ENCODE results near the gene MYO5B. TPM values are rescaled to one million over a fixed set of nuclear protein-coding genes. Genes with fewer than 3 reads are reported as not detected.
"Not testable (repeated sequence)": the region's sequence is repeated elsewhere in the genome, so short reads cannot be mapped to it uniquely, and the experiment has no call there.

MYO5B gene
- total RNA-seq, result 0.98 TPM
- polyA plus RNA-seq (ENCODE audit: insufficient read depth in 1 of 8, insufficient read length in 8 of 8, low replicate concordance in 1 of 8), result 1 to 10 TPM in 7 of 8 donors, under 1 TPM in 1; 0.83 to 3.3 (median 1.4) TPM
- long read RNA-seq, donor 1, result 0 reads
- long read RNA-seq, donor 2, result 0 reads
- long read RNA-seq, donor 3, result 0 reads
- long read RNA-seq, donor 4, result 0 reads
- long read RNA-seq, donor 5, result 0 reads
- long read RNA-seq, donor 6, result 0 reads
- long read RNA-seq, donor 7, result 0 reads
- long read RNA-seq, donor 8, partial matches to known transcripts, result 0 of 1 reads
- long read RNA-seq, donor 8, other reads (novel, unspliced or antisense), result 0 of 1 reads
- long read RNA-seq, donor 9, result 0 reads
- long read RNA-seq, donor 10, result 0 reads
- long read RNA-seq, donor 11, result 0 reads

- H3K4me3 ChIP-seq (ENCODE audit: low read length), result no peak within 1 kb of the TSS
- H3K27ac ChIP-seq (ENCODE audit: low read length), result no peak within 1 kb of the TSS
- no peaks in the 10 kb centered on the region for H3K36me3 ChIP-seq (ENCODE audit: control insufficient read depth, insufficient read depth, low read length)
- no peaks in the 10 kb centered on the region for H3K9me3 ChIP-seq (replicated peaks; ENCODE audit: control insufficient read depth, low read depth, low read length)
- peak; percentile 25 for DNase-seq
- H3K4me1 ChIP-seq (ENCODE audit: control insufficient read depth, insufficient read depth, low read length), result peaks cover 15% of the 10 kb centered on the region
- H3K27me3 ChIP-seq (ENCODE audit: control insufficient read depth, insufficient read depth, low read length), result peaks cover 58% of the 10 kb centered on the region
- under 1% methylated on average over 104 of the region's 115 CpGs for WGBS (ENCODE audit: insufficient coverage)
Measured at GRCh38 chr18:50194631-50195532, at the start of gene MYO5B. MYO5B (minus strand) TSS chr18:50195147; CDS start chr18:50194793, 354 bp downstream.

DNA sequence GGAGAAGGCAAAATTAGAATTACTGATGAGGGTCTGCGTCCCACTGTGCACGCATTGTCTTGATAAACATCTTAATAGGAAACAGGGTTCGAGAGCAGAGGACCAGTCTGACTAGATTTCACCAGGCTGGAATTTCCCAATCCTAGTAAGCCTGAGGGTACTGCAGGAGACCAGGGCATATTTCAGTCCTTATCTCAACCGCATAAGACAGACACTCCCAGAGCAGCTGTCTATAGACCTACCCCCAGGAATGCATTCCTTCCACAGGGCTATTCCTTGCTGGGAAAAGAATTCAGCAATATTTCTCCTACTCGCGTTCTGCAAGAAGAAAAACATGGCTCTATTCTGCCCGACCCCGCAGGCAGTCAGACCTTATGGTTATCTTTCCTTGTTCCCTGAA, 46.8 kb upstream of the MYO5B start:
- H3K27me3 ChIP-seq (ENCODE audit: control insufficient read depth, insufficient read depth, low read length), result not testable (repeated sequence)
- 71% methylated on average over 6 of the region's 8 CpGs for WGBS (ENCODE audit: insufficient coverage)

GRCh38 chr18:50240080-50240563, 45.2 kb upstream of the MYO5B start:
- no peaks in the 10 kb centered on the region for H3K36me3 ChIP-seq (ENCODE audit: control insufficient read depth, insufficient read depth, low read length)
- no peak overlapping the region for H3K27ac ChIP-seq (ENCODE audit: low read length)
- H3K9me3 ChIP-seq (replicated peaks; ENCODE audit: control insufficient read depth, low read depth, low read length), result peaks cover 2% of the 10 kb centered on the region
- no peak for DNase-seq
- no peaks in the 10 kb centered on the region for H3K27me3 ChIP-seq (ENCODE audit: control insufficient read depth, insufficient read depth, low read length)
- H3K4me1 ChIP-seq (ENCODE audit: control insufficient read depth, insufficient read depth, low read length), result no peaks in the 10 kb centered on the region
- WGBS (ENCODE audit: insufficient coverage), result 94% methylated on average over 2 of the region's 3 CpGs
- no peak overlapping the region for H3K4me3 ChIP-seq (ENCODE audit: low read length)

More for the DNA sequence above, 46.8 kb upstream of the MYO5B start:
- H3K27ac ChIP-seq (ENCODE audit: low read length); H3K36me3 ChIP-seq (ENCODE audit: control insufficient read depth, insufficient read depth, low read length); H3K9me3 ChIP-seq (replicated peaks; ENCODE audit: control insufficient read depth, low read depth, low read length); DNase-seq; H3K4me3 ChIP-seq (ENCODE audit: low read length); H3K4me1 ChIP-seq (ENCODE audit: control insufficient read depth, insufficient read depth, low read length): not testable (repeated sequence)

DNA sequence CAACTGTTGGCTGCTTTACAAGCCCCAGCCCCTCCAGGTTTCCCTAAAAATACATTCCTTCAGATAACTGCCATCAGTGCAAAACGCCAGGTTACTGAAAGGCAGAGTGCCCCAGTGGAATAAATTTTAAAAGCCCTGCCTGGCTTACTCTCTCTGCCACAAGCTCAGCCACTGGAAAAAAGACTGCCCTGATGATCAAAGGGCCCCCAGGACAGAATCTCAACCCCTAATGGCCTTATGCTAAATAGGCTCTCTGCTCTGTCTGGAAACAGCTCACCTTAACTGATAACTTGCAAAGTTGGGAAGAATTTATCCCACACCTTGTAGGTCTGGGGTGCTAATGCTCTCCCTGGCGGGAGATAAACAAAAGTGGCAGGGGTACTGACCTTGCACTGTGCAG, 37.5 kb upstream of the MYO5B start:
- peaks cover 8% of the 10 kb centered on the region for H3K27me3 ChIP-seq (ENCODE audit: control insufficient read depth, insufficient read depth, low read length)
- 50% methylated on average over 1 of the region's 2 CpGs for WGBS (ENCODE audit: insufficient coverage)
- no peaks in the 10 kb centered on the region for H3K4me1 ChIP-seq (ENCODE audit: control insufficient read depth, insufficient read depth, low read length)
- H3K36me3 ChIP-seq (ENCODE audit: control insufficient read depth, insufficient read depth, low read length), result no peaks in the 10 kb centered on the region
- DNase-seq, result no peak
- no peak overlapping the region for H3K27ac ChIP-seq (ENCODE audit: low read length)
- no peaks in the 10 kb centered on the region for H3K9me3 ChIP-seq (replicated peaks; ENCODE audit: control insufficient read depth, low read depth, low read length)
- no peak overlapping the region for H3K4me3 ChIP-seq (ENCODE audit: low read length)

- H3K4me1 ChIP-seq (ENCODE audit: control insufficient read depth, insufficient read depth, low read length), result no peaks in the 10 kb centered on the region
- DNase-seq, result no peak
- H3K9me3 ChIP-seq (replicated peaks; ENCODE audit: control insufficient read depth, low read depth, low read length), result no peaks in the 10 kb centered on the region
- 34% methylated on average over 3 of the region's 4 CpGs for WGBS (ENCODE audit: insufficient coverage)
- no peak overlapping the region for H3K27ac ChIP-seq (ENCODE audit: low read length)
- H3K36me3 ChIP-seq (ENCODE audit: control insufficient read depth, insufficient read depth, low read length), result no peaks in the 10 kb centered on the region
- H3K4me3 ChIP-seq (ENCODE audit: low read length), result no peak overlapping the region
- peaks cover 8% of the 10 kb centered on the region for H3K27me3 ChIP-seq (ENCODE audit: control insufficient read depth, insufficient read depth, low read length)
Measured at GRCh38 chr18:50231621-50232020, 36.7 kb upstream of the MYO5B start.

GRCh38 chr18:50220249-50220648, 25.3 kb upstream of the MYO5B start:
- not testable (repeated sequence) for H3K27me3 ChIP-seq (ENCODE audit: control insufficient read depth, insufficient read depth, low read length); DNase-seq; H3K9me3 ChIP-seq (replicated peaks; ENCODE audit: control insufficient read depth, low read depth, low read length); H3K4me1 ChIP-seq (ENCODE audit: control insufficient read depth, insufficient read depth, low read length); H3K27ac ChIP-seq (ENCODE audit: low read length); H3K36me3 ChIP-seq (ENCODE audit: control insufficient read depth, insufficient read depth, low read length); H3K4me3 ChIP-seq (ENCODE audit: low read length)
- 85% methylated on average over 3 of the region's 4 CpGs for WGBS (ENCODE audit: insufficient coverage)

- Histone ChIP-seq H3K36me3 (ENCODE audit: control insufficient read depth, insufficient read depth, low read length) (no peaks in the 10 kb centered on the region), H3K9me3 (replicated peaks; ENCODE audit: control insufficient read depth, low read depth, low read length) (peaks cover 2% of the 10 kb centered on the region), H3K4me3 (ENCODE audit: low read length) (no peak overlapping the region), H3K4me1 (ENCODE audit: control insufficient read depth, insufficient read depth, low read length) (no peaks in the 10 kb centered on the region), H3K27ac (ENCODE audit: low read length) (no peak overlapping the region), H3K27me3 (ENCODE audit: control insufficient read depth, insufficient read depth, low read length) (peaks cover 7% of the 10 kb centered on the region)
- no peak for DNase-seq
- 34% methylated on average over 3 of the region's 7 CpGs for WGBS (ENCODE audit: insufficient coverage)
Measured at GRCh38 chr18:50218432-50219197, 23.7 kb upstream of the MYO5B start.

DNA sequence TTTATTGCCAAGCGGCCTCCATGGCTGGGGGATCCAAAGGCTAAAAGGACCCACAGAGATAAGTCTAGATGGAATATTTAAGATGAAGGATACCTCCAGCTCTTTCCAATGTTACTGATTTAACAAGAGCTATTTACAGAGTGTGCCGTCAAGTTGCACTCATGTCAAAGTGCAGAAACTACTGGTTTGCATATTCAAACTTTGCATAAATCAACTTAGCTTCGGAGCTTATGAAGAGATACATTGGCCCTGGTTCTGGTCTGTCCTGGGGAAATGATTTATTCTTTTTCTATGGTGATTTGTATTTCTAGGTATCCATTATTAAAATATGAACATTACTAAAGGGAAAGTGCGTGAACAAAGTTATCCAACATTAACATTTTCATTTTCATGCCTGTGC, 14.4 kb upstream of the MYO5B start:
- no peaks in the 10 kb centered on the region for H3K36me3 ChIP-seq (ENCODE audit: control insufficient read depth, insufficient read depth, low read length)
- no peak overlapping the region for H3K27ac ChIP-seq (ENCODE audit: low read length)
- H3K9me3 ChIP-seq (replicated peaks; ENCODE audit: control insufficient read depth, low read depth, low read length), result no peaks in the 10 kb centered on the region
- H3K27me3 ChIP-seq (ENCODE audit: control insufficient read depth, insufficient read depth, low read length), result peaks cover 8% of the 10 kb centered on the region
- H3K4me3 ChIP-seq (ENCODE audit: low read length), result no peak overlapping the region
- DNase-seq, result no peak
- no peaks in the 10 kb centered on the region for H3K4me1 ChIP-seq (ENCODE audit: control insufficient read depth, insufficient read depth, low read length)
- 100% methylated on average over 1 of the region's 4 CpGs for WGBS (ENCODE audit: insufficient coverage)

- no peak for DNase-seq
- WGBS (ENCODE audit: insufficient coverage), result 56% methylated on average over 1 of the region's 1 CpG
- Histone ChIP-seq H3K4me1 (ENCODE audit: control insufficient read depth, insufficient read depth, low read length) (no peaks in the 10 kb centered on the region), H3K36me3 (ENCODE audit: control insufficient read depth, insufficient read depth, low read length) (no peaks in the 10 kb centered on the region), H3K9me3 (replicated peaks; ENCODE audit: control insufficient read depth, low read depth, low read length) (no peaks in the 10 kb centered on the region), H3K4me3 (ENCODE audit: low read length) (no peak overlapping the region), H3K27ac (ENCODE audit: low read length) (no peak overlapping the region), H3K27me3 (ENCODE audit: control insufficient read depth, insufficient read depth, low read length) (peaks cover 22% of the 10 kb centered on the region)
Measured at GRCh38 chr18:50207722-50208121, 12.8 kb upstream of the MYO5B start.

Data from muscle of leg (tissue), 16 donors.